CD4-positive, alpha-beta T cell treated with Interleukin-17A for 4 hours (primary cell): ENCODE results near the gene MACROD2.

Source experiments
- DNase-seq: peaks from one replicate; pipeline ENCODE4 v3.0.0-alpha.2; 2020; ENCODE audit warnings: mixed read lengths

Gene MACROD2

DNA sequence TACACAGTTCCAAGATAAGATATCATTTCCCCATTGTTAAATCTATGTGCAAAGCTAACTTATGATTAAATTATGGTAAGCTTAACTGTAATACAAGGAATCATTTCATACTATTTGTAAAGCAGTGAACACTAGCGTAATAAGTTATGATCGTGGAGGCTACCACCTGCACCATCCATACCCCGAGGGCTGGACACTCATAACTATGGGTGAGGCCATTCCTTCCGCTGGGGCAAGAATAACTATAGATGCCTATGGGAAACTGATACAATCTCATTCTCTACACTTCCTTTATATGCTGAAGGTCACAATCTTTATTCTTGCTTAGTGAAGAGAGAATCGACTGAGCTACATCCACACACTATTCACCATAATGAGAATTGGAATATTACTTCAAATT lies 1258.1 kb downstream of the MACROD2 start:
- DNase-seq = no peak

DNA sequence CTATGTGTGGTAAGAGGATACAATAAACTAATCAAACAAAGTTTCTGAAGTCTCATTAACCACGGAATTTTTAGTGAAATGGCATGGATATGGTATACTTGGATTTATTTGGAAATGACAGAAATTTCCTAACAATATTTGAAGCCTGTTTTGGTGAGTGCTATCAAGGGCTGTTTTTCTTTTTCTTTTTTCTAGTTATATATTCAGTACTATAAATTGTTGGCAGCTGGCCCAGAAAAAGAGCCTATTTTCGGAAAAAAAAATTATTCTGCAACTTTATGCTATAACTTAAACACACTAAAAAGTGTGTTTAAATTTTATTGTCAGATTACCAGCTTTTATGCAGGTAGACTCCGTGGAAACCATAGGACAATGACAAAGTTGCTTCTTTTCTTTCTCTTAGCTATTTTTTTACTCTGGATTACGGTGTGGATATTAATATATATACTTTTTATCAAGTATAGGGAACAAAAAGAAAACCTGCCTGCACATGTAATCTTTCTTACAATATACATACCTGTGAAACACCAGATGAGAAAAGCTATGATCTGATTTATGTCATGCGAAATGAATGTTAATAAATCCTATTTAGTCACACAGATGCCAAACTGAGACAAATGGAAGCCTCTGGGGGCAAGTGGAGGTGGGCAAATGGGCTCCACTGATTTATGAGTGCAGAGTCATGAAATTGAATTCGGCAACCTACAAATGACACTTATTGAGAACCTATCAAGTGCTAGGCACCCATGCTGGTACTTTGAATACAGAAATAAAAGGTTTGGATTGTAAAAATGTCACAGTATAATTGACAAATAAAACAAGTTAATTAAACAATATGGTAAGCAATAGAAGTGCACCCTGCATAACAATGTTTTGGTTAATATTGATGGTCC lies 1261.6 kb downstream of the MACROD2 start:
- DNase-seq = no peak

DNA sequence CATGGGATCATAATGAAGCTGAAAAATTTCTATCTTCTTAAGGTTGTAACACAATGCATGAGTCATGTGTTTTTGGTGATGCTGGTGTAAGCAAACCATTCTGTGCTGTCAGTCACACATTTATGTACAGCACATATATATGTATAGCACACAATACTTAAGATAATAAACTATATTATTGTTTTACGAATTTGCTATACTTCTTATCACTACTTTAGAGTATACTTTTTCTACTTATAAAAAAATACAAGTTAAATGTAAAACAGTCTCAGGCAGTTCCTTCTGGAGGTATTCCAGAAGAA lies 1262.2 kb downstream of the MACROD2 start:
- no peak for DNase-seq

DNA sequence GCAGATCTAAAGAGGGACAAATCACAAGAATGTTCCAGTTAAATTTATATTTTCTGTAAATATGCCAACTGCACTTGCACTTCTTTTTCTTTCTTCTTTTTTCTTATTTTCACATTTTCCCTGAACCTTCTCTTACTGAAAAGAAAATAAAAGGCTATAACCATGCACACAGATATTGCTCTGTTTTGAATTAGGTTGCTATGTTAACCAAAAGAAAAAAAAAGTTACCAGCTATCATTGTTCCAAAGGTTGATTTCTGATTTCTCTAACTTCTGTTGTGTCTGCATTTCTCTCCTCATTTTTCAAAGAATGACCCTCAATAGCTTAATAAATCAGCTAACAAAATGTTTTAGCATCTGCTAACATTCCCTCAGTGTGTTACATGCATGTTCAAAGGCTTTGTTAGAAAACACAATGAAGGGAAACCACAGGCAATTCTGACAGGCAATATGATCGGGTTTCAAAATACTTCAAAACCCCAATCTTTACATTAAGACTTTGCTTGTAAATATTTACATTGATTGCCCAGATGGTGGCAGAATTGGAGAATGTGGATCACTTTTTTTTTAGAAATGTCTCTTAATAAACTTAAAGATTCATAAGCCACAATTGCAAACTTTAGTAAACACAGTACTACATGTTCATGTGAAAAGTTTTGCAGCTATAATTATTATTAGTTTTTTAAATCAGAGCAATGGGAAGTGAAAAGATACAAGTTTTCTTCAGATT lies 1270.4 kb downstream of the MACROD2 start:
- no peak for DNase-seq

DNA sequence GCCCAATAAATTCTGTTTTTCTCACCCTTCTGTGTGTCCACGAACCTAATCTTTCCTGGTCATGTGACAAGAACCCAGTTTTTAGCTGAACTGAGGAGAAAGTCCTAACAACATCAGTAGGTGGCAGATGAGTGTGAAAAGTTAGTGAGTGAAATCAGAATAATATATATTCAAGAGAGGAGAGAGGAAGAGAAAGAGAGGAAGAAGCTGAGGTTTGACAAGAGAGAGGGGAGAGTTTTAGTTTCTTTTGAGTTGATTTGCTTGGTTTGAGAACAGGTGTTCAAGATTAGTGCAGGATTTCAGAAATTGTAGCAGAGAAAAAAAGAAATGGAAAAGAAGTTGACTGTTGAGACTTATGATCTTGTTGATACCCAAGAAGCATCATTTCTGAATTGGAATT lies 1272.6 kb downstream of the MACROD2 start:
- DNase-seq = no peak

DNA sequence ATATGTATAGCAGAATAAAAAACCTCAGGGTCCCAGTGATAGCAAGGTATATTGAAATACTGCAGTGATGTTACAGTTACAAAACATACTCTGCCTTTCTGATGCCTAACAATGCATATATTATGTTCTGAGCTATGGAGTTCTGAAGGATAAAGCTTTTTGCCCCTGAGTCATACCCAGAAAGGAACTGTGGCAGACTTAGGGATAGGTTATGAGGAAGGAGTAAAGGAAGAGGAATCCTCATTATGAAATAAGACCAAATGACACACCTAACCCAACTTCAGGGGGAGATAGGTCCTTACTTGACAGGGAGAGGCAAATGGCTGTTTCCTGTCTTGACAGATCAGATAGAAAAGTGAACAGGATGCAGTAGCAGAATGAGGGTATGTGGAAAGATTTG lies 1282.7 kb downstream of the MACROD2 start:
- no peak for DNase-seq

DNA sequence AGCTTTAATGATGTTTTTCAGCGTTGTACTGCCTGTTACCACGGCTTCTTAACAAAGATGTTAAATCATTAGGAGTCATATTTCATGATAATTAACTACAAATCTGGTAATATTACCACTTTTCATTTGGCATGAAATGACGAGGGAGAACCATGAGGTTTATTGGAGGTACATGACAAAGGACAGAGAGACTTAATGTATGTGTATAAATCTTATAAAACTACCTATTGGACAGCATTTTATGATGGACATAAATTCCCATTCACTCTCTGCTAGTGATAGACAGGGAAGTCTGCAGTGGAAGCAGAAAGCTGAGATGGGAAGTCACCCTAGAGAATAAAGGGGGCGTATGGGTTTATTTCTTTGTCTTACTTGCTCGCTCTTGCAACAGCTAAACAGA lies 1292.0 kb downstream of the MACROD2 start:
- DNase-seq = no peak

DNA sequence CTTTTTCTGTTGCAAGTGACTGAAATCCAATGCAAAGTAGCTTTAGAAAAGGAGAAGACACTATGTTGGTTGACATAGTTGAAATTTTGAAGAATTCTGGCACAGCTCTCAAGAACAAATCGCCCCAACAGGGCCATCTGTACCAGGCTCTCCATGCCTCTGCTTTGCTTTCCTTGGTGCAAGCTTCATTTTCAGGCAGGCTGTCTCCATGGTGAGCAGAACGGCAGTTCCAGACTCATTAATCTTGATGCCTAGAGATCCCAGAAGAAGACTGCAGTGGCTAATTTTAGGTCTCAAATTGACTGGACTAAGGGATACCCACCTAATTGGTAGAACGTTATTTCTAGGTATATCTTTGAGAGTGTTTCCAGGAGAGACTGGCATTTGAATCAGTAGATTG lies 1292.8 kb downstream of the MACROD2 start:
- no peak for DNase-seq

DNA sequence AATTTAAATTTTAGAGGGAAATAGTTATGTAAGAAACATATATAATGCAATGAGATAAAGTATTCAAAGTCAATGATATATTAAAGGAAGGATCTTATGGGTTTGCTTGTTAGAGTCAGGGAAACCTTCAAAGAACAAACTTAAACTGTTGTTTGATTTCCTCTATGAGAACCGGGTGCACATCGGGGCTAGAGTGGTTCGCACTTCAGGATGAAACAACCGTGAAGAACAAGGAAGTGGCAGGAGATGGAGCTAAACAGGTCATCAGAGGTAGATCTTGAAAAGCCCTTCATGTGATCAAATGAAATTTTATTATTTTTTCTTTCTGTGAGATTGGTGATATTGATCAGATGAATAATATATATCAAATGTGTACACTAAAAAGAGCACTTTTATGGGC lies 1294.0 kb downstream of the MACROD2 start:
- no peak for DNase-seq

DNA sequence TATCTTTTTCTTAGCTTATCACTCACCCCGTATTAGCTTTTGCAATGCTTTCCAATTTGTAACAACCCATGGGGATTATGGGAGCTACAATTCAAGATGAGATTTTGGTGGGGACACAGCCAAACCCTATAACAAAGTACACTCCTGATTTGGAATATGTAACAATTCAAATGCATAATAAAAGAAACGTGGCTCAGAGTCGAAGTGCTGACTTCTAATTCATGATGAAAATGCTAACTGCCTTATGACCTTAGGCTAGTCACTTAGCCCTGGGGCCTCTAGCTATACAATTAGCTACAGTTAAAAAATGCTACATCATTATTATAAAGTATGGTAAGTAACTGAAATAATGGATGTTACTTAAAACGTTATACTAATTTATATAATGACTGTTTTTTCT lies 1297.1 kb downstream of the MACROD2 start:
- DNase-seq = no peak

DNA sequence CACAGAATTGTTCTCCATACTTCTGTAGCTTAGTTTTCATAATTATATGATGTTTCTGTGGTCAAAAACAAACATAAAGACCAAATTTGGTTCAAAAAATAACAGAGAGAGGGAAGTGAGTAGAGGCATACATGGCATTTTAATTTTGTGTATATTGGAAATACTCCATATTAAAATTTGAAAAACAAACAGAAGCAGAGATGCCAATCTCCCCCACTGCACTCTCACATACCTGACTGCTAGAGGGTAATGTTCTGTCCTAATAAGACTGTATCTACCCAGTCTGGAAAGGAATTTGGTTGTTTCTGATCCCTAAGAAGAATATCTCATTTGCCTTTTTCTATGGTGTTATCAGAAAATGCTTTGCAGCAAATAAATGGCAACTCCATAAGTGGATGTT lies 1301.1 kb downstream of the MACROD2 start:
- no peak for DNase-seq

DNA sequence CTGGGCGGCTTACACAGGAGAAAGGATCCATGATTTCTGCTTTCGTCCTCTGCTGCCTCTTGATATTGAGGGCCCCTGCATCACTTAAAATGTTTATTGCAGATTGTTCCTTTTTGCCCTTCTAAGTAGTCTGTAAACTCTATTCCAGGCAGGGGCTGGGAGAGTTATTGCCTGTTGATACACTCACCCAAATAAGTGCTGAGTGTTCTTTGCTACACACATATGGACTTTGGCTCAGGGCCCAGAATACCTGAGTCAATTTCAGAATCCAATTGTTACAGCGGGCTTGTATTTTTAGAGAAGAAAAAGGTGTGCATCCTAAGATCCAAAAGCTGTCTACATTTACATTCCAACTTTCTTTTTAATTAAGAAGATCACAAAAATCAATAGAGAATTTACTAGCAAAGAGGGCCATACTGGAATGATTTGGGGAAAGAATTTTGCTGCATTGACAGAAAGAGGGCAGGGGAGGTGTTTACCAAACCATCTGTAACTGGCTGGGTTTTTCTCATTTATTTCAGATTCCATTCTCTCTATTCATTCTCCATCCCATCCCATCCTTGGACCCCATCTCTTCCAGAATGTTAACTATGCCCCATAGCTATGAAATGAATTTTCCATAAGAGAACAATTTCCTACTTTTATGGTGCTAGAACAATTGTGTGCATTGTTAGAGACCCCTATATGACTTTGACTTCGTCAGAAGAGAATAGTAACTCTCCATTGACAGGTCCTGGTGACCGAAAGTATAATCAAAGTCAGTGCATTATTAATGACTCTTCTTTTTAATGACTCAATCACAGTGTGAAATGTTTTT lies 1302.0 kb downstream of the MACROD2 start:
- no peak for DNase-seq

DNA sequence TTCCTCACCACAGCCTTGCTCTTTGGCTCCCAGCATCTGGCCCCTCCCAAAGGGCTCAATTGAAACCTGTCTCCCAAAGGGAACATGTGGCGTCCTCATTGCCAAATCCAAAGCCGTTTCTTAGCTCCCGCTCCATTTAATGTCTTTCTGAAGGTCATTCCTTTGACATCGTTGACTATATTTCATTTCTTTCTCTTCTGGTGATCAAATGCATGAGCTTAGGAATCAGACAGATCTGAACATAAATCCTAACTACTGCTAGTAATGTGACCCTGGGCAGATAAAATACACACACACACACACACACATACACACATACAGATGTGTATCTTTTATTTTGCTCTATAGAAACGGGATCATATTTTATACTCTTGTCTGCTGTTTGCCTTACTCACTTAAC lies 1306.8 kb downstream of the MACROD2 start:
- no peak for DNase-seq

DNA sequence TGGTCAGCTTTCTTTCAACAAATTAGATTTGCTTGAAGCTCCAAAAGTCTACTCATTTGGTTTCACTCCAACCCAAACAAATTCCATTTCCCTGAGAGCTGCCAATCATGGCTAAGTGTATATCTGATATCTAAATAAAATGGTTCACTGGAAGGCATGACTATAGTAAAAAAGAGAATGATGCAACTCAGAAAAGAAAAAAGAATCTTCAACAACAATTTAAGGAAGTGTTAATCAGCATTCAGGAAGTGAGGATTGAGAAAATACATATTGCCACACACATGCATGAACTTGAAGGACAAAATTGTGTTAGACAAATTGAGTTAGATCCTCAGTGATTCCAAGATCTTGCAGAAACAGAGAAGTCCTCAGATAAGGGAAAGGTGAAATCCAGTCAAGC lies 1315.0 kb downstream of the MACROD2 start:
- no peak for DNase-seq

DNA sequence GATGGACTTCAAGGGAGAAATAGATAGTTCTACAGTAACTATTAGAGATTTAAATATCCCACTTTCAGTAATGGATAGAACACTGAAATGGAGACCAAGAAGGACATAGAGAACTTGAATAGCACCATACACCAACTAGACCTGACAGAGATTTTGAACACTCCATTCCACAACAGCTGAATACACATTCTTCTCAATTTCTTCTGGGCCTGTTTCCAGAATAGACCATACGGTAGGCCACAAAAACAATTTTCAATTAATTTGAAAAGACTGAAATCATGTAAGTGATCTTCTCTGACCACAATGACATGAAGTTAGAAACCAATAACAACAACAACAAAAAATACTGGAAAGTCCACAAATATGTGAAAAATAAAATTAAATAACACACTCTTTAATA lies 1321.2 kb downstream of the MACROD2 start:
- no peak for DNase-seq

DNA sequence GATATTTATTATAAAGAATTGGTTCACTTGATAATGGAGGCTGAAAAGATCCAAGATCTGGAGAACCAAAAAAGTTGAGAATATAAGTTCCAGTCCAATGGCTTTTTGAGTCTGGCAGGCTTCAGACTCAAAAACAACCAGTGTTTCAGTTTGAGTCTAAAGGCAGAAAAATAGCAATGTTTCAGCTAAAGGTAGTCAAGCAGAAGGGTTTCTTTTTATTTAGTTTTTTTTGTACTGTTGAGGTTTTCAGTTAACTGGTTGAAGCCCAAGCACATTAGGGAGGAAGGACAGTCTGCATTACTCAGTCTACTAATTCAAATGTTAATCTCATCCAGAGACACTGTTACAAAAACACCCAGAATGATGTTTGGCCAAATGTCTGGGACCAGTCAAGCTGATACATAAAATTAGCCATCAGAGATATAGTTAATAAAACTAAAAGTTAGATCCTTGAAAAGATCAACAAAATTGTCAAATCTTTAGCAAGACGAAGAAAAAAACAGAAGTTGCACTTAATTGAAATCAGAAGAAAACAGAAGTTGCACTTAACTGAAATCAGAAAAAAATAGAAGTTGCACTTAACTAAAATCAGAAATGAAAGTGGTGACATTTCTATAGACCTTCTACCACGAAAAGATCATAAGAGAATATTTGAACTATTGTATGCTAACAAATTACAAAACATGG lies 1322.4 kb downstream of the MACROD2 start:
- DNase-seq = no peak

DNA sequence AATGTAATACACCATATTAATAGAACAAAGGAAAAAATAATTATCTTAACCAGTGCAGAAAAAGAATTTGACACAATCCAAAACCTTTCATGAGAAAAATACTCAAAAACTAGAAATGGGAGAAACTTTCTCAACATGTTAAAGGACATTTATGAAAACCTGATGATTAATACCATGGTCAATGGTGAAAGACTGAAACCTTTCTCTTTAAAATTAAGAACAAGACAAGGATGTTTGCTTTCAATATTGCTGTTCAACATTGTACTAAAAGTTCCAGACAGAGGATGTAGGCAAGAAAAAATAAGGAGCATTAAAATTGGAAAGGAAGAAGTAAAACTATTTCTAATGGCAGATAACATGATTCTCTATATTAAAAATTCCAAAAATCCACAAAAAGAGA lies 1323.4 kb downstream of the MACROD2 start:
- no peak for DNase-seq

DNA sequence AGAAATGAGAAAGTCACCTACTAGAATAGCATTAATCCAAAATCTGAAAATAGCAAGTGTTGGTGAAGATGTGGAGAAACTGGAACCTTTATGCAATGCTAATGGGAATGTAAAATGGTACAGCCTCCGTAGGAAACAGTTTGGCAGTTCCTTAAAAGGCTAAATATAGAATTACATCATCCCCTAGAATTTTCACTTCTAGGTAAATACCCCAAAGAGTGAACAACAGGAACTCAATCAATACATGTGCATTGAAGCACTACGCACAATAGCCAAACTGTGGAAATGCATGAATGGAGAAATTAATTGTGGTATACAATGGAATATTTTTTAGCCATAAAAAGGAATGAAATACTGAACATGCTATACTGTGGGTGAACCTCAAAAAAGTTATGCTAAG lies 1324.1 kb downstream of the MACROD2 start:
- no peak for DNase-seq

DNA sequence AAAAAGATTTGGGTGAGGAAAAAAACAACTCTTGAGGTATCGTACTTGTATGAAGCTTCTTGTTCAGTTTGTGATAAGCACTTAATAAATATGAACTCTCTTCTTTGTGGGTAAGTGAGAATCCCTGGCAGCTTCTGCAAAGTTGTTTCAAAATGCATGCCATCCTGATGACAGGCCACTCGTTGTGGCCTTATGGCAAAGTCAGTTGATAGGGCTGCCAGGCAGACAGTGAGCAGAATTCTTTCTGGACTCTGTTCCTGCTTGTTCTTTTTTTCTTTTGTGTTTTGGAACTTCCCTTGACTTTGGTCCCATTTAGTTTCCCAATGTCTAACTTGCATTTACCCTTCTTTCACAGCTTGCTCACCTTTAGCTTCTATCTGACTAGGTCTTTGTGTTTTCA lies 1325.6 kb downstream of the MACROD2 start:
- DNase-seq = no peak

DNA sequence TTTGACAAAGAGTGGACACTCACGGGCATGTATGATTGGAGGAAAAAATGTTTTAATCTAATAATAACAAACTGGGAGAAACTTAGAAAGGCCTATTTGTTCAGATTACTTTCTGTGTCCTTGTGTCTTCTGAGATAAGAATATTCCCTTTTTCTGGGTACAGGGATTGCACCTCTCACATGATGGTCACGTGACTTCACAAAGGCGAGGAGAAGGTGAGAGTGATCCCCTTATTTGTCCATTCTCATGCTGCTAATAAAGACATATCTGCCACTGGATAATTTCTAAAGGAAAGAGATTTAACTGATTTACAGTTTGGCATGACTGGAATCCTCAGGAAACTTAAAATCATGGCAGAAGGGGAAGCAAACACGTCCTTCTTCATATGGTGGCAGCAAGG lies 1331.8 kb downstream of the MACROD2 start:
- no peak for DNase-seq

DNA sequence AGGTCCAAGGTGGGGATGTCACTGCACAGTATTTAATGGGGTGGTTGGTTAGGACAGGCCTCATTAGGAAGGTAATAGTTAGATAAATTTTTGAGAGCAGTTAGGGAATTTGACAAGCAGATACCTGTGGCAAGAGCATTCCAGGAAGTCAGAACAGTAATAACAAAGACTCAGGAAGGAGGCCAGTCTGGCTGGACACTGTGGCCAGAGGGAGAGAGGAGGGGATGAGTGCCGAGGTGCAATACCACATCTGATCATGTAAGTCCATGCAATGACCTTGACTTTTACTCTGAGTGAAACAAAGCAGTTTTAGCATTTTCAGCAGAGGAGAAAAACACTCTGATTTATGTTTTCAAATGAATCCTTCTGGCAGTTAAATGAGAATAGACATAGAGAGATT lies 1332.8 kb downstream of the MACROD2 start:
- no peak for DNase-seq

DNA sequence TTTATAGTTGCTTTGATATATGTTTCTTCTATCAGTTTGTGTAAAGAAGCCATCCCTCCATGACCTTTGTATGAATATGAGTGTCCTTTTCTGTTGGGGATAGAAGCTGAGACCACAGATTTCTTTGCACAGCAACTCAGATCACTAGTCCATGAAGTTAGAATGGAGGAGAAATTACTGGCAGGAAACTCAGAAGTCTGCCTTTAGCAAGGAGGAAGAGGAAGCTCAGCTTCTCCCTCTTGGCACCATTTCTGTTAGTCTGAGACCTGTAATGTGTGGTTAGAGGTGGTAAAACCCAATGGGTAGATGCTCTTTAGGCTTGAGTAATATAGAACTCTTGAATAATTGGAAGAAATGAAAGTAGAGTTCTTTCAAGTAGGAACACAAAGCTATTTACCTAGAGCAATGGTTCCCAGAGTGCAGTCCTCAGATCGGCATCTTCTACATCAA lies 1337.4 kb downstream of the MACROD2 start:
- no peak for DNase-seq

DNA sequence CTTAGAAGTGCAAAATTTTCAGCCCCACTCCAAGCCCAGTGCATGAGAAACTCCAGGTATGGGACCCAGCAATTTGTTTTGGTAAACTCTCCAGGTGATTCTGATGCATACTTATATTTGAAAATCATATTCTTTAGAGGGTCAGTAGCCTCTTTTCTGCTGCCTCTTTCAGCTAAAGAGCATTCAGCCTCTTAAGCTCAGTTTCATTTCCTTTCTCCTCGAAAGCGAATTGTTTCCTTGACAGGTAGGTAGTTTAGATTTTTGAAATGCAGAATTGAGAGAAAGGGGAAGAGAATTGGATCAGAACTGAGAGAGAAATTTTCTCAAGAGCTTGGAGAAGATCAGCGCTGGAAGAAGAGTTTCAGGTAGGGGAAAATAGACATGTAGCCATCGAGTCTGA lies 1337.9 kb downstream of the MACROD2 start:
- no peak for DNase-seq
